PC-9 (cell line): Measurements from ENCODE around the gene ZBED6.

Experiments
- CTCF ChIP-seq: fragments of 200-600 bp; sonication (generic); conservative IDR thresholded peaks from 2 replicates; pipeline ENCODE4 v1.6.1; 2017; ENCODE audit warnings: mixed run types, antibody characterized with exemption, mild to moderate bottlenecking, moderate library complexity
- EZH2 ChIP-seq: fragments of 200-600 bp; sonication (generic); IDR thresholded peaks from 2 replicates; pipeline ENCODE4 v1.8.0; 2017; ENCODE audit warnings: antibody characterized with exemption, low read depth

DNA sequence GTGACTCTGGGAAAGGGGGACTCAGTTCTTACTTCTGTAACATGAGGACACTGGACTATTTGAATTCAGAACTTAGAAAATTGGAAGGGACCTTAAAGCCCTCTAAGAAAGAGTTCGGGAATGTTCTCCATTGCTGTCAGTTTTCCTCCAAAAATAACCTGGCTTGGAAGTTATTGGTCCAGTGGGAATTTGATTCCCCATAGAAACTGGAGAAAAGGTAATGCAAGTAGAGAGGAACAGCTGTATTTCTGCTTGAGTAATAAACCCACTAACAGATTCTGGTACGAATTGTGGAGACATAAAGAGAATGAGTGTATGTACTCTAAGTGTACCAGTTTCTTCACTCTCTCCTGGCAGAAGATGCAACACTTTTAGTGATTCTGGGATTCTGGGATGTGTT, 1.8 kb downstream of the ZBED6 start:
- TF ChIP-seq CTCF (no peak), EZH2 (no peak)
